T-cell (primary cell): ENCODE data around the gene KLHL26. TPM values are rescaled to one million over a fixed set of nuclear protein-coding genes. Genes with fewer than 3 reads are reported as not detected.

Source experiments
- ATAC-seq, 4 experiments: fragments of 200-7000 bp in 3 of 4; fragments of 150-1000 bp in 1 of 4; cut with Tn5 transposase; replicated peaks in 1 of 4; 1 replicate in 3 of 4; 2 replicates in 1 of 4; pipeline ENCODE4 v1.10.0; 2021; ENCODE audit warnings: moderate library complexity in 3 of 4, mild to moderate bottlenecking in 2 of 4, moderate number of reproducible peaks in 1 of 4
- CTCF ChIA-PET, 2 donors: fragments of 300-600 bp; sonication (Branson Sonifier 250); formaldehyde crosslinking; loops; one replicate each; lab custom pipeline; 2022; ENCODE audit warnings: antibody characterized with exemption in 2 of 2; lab: Charles Lee
- POLR2A ChIA-PET, 2 donors: fragments of 300-600 bp; sonication (Branson Sonifier 250); formaldehyde crosslinking; loops; one replicate each; lab custom pipeline; 2022; ENCODE audit warnings: antibody characterized with exemption in 2 of 2; lab: Charles Lee
- DNase-seq, 35 experiments: peaks; one replicate each; pipeline versions ENCODE4 v3.0.0 to v3.0.0-alpha.2; 2013 to 2023
- H3K27ac ChIP-seq: one replicate; pipeline ENCODE4 v1.5.1; 2013; ENCODE audit warnings: low read length
- H3K27me3 ChIP-seq, 2 experiments: replicated peaks in 1 of 2; 1 replicate in 1 of 2; 2 replicates in 1 of 2; pipeline versions ENCODE4 v1.6.1 to v1.7.0; 2013; ENCODE audit warnings: low read length in 1 of 2, mixed read lengths in 1 of 2; ENCODE audit not compliant: control insufficient read depth in 2 of 2, insufficient read depth in 2 of 2; ENCODE audit errors: extremely low read depth in 1 of 2
- H3K36me3 ChIP-seq, 2 donors: 1 replicate in 1 of 2; 2 replicates in 1 of 2; pipeline versions ENCODE4 v1.6.1 to v1.7.0; 2013; ENCODE audit warnings: low read length in 1 of 2; ENCODE audit not compliant: control insufficient read depth in 2 of 2, insufficient read depth in 1 of 2; ENCODE audit errors: extremely low read depth in 1 of 2
- H3K4me1 ChIP-seq, 2 experiments: 1 replicate in 1 of 2; 2 replicates in 1 of 2; pipeline versions ENCODE4 v1.6.1 to v1.7.0; 2013; ENCODE audit warnings: low read length in 2 of 2, mixed read lengths in 1 of 2; ENCODE audit not compliant: insufficient read depth in 2 of 2, control insufficient read depth in 1 of 2; ENCODE audit errors: extremely low read depth in 1 of 2
- H3K4me3 ChIP-seq, 2 donors: 1 replicate in 1 of 2; 2 replicates in 1 of 2; pipeline versions ENCODE4 v1.5.1 to v1.7.0; 2013; ENCODE audit warnings: mild to moderate bottlenecking in 2 of 2, low read length in 1 of 2, moderate library complexity in 1 of 2; ENCODE audit not compliant: control insufficient read depth in 1 of 2; ENCODE audit errors: extremely low read depth in 1 of 2
- H3K9me3 ChIP-seq: 2 replicates; pipeline ENCODE4 v1.7.0; 2013
- H3K27ac Mint-ChIP-seq, 2 donors: one replicate each; pipeline ENCODE4 v1.8.0; 2020 to 2021; ENCODE audit warnings: mild to moderate bottlenecking in 2 of 2, mixed read lengths in 2 of 2
- H3K27me3 Mint-ChIP-seq, 2 donors: one replicate each; pipeline ENCODE4 v1.8.0; 2021 to 2022; ENCODE audit warnings: mixed read lengths in 2 of 2
- H3K36me3 Mint-ChIP-seq: one replicate; pipeline ENCODE4 v1.8.0; 2021; ENCODE audit warnings: mixed read lengths
- H3K4me1 Mint-ChIP-seq, 3 donors: one replicate each; pipeline ENCODE4 v1.8.0; 2020 to 2022; ENCODE audit warnings: mixed read lengths in 3 of 3, mild to moderate bottlenecking in 1 of 3
- H3K4me3 Mint-ChIP-seq, 3 donors: one replicate each; pipeline ENCODE4 v1.8.0; 2020 to 2022; ENCODE audit warnings: mild to moderate bottlenecking in 3 of 3, mixed read lengths in 3 of 3, moderate library complexity in 3 of 3
- H3K9me3 Mint-ChIP-seq, 3 donors: one replicate each; pipeline ENCODE4 v1.8.0; 2020 to 2022; ENCODE audit warnings: mixed read lengths in 3 of 3
- WGBS: methylation state at CpG from one replicate; pipeline ENCODE4 v1.1.5; 2013; ENCODE audit warnings: missing lambda C conversion rate; ENCODE audit not compliant: insufficient coverage; 5-methylcytosine and 5-hydroxymethylcytosine counted together
- total RNA-seq, 35 experiments: library from RNA in 6 of 35; stranded (reverse) in 6 of 35; fragments of 120-200 nt in 1 of 35; gene quantifications; one replicate each; pipeline versions ENCODE4 v1.2.1 to v1.2.4 and lab custom pipeline; 2013 to 2026

The KLHL26 gene
- total RNA-seq, 5 donors from 2014 or later (not counting 1 experiment from before 2014, with no cell fraction given) = 8.8 to 16.4 (median 14.1) TPM

GRCh38 chr19:18605196-18605545 lies 31.7 kb upstream of the KLHL26 start:
- Histone ChIP-seq H3K4me1 (peaks cover 0 to 26% of the 10 kb centered on the region in 2 experiments), H3K9me3 (no peaks in the 10 kb centered on the region), H3K36me3 (no peaks in the 10 kb centered on the region), H3K27ac (no peak overlapping the region), H3K4me3 (no peak overlapping the region), H3K27me3 (peaks cover 11 to 82% of the 10 kb centered on the region in 2 experiments)
- no peak overlapping the region for H3K27ac Mint-ChIP-seq
- H3K27me3 Mint-ChIP-seq = peaks cover 45 to 73% of the 10 kb centered on the region in 2 donors
- no peaks in the 10 kb centered on the region for H3K36me3 Mint-ChIP-seq
- DNase-seq (no peak), ATAC-seq (peak in 1 of 4 experiments; percentile 22)
- no peaks in the 10 kb centered on the region for H3K9me3 Mint-ChIP-seq
- ChIA-PET POLR2A (no interaction called here), CTCF (no interaction called here)
- H3K4me1 Mint-ChIP-seq = peaks cover 0 to 25% (median 11%) of the 10 kb centered on the region in 3 donors
- peak overlapping the region; percentile 6 to 52 (median 49) for H3K4me3 Mint-ChIP-seq
- 5% methylated on average over 17 of the region's 17 CpGs for WGBS

- H3K27me3 ChIP-seq = peaks cover 11 to 85% of the 10 kb centered on the region in 2 experiments
- Mint-ChIP-seq H3K4me3 (peak overlapping the region; percentile 6 to 52 (median 49)), H3K27me3 (peaks cover 45 to 72% of the 10 kb centered on the region in 2 donors), H3K36me3 (no peaks in the 10 kb centered on the region), H3K4me1 (peaks cover 0 to 25% (median 11%) of the 10 kb centered on the region in 3 donors), H3K27ac (no peak overlapping the region), H3K9me3 (no peaks in the 10 kb centered on the region)
- no peaks in the 10 kb centered on the region for H3K36me3 ChIP-seq
- H3K27ac ChIP-seq = no peak overlapping the region
- CTCF ChIA-PET = no interaction called here
- DNase-seq (no peak), ATAC-seq (peak in 1 of 4 experiments; percentile 17)
- peaks cover 0 to 27% of the 10 kb centered on the region in 2 experiments for H3K4me1 ChIP-seq
- WGBS = 8% methylated on average over 60 of the region's 65 CpGs
- H3K4me3 ChIP-seq = no peak overlapping the region
- POLR2A ChIA-PET = no interaction called here
- no peaks in the 10 kb centered on the region for H3K9me3 ChIP-seq
Observed at GRCh38 chr19:18605546-18606280, 31.1 kb upstream of the KLHL26 start.

DNA sequence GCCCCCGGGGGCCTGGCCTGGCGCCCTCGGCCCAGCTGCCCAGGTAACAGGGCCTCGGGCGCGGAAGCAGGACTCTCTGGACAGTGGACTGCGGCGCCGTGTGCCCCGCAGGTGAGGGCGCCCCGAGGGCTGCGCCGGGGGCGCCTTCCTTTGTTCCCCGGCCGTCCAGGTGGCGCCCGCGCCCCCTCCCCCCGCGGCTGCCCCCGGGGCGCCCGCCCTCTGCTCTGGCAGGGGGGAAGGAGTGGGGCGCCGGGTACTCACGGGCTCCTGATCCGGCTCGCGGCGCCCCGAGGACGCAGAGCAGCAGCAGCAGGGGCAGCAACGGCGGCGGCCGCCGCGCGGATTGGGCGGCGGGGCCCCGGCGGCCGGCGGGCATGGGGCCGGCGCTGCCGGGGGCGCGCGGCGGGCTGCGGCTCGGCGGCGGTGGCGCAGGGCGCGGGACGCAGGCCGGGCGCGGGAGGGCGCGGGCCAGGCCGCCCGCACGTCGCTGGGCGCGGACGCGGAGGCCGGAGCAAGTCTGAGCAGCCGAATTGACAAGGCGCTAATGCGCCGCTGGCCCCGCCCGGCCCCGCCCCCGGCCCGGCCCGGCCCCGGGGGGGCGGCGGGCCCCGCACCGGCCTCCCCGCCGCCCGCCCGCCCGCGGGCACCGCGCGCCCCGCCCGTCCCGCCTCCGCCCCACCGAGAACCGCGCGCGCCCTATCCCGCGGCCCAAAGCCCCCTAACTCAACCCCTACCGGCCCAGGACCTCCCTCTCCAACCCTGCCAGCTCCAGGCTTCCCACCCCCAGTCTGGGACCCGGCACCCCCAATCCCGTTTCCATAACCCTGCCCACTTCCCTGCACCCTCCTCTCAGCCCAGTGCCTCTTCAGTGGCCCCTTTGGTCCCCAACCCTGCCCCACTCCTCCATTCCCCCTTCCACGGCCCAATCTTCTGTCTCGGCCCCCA lies 30.3 kb upstream of the KLHL26 start, which contains the start of gene CRLF1:
TSS of gene CRLF1 (minus strand) at position 519 of the 945 bp plus-strand sequence. CDS start at position 376, 143 bp downstream.
- Mint-ChIP-seq H3K4me1 (peaks cover 7 to 30% (median 16%) of the 10 kb centered on the region in 3 donors), H3K4me3 (peak within 1 kb of the TSS in 2 of 3 donors; percentile 21 to 52), H3K9me3 (no peaks in the 10 kb centered on the region), H3K27me3 (peaks cover 47 to 71% of the 10 kb centered on the region in 2 donors), H3K36me3 (no peaks in the 10 kb centered on the region), H3K27ac (no peak within 1 kb of the TSS)
- CTCF ChIA-PET = interaction anchor here in 1 of 2 donors (0.6 kb wide), 1 partner anchor 50 kb away, joined by 3 read pairs; no protein-coding TSS in a partner anchor
- Histone ChIP-seq H3K9me3 (no peaks in the 10 kb centered on the region), H3K27me3 (peaks cover 14 to 89% of the 10 kb centered on the region in 2 experiments), H3K36me3 (no peaks in the 10 kb centered on the region), H3K4me3 (no peak within 1 kb of the TSS), H3K4me1 (peaks cover 0 to 36% of the 10 kb centered on the region in 2 experiments), H3K27ac (no peak within 1 kb of the TSS)
- POLR2A ChIA-PET = no interaction called here
- ATAC-seq = no peak
- WGBS = 4% methylated on average over 85 of the region's 116 CpGs
- DNase-seq = no peak

DNA sequence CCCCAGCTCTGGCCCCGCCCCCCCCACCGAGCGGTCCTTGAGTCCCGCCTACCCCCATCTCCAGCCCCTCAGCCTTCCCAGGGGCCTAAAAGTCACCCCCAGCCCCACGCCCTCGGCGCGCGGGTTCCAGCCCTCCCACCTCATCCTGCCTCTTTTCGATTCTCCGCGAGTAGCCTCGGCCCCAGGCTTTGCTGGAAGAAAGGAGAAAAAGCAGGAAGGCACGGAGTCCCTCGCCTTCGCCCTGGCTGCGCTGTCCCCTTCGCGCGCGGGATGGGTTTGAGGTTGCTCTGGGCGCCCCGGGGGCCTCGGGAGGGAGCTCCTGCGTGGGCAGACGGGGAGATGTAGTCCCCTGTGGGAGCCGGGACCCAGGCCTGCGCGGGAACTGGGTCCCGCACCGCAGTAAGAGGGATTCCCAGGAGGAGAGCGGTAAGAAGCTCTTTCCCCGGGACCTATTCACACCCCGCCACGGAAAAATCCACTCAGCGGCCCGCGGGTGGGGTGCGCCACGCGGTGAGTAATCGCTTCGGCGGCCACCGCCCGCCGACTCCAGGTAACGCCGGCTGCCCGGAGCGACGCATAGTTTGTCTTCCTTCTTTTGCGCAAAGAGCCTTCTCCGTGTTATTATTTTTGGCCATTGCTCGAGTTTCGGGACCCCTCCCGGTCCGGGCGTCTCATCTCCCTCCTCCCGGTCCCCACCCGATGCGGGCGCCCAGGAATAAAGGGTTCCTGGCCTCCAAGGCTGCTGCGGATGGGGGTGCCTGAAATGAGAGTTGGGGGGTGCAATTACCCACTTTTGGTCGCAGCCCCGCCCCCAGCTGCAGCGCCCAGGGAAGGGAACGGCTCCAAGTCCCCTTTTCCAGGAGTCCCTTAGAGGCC lies 29.4 kb upstream of the KLHL26 start:
- Histone ChIP-seq H3K27ac (no peak overlapping the region), H3K36me3 (no peaks in the 10 kb centered on the region), H3K4me1 (peaks cover 5 to 45% of the 10 kb centered on the region in 2 experiments), H3K4me3 (no peak overlapping the region), H3K27me3 (peaks cover 17 to 89% of the 10 kb centered on the region in 2 experiments), H3K9me3 (no peaks in the 10 kb centered on the region)
- ATAC-seq = no peak
- Mint-ChIP-seq H3K4me3 (peak overlapping the region in 2 of 3 donors; percentile 21 to 45), H3K9me3 (no peaks in the 10 kb centered on the region), H3K4me1 (peaks cover 14 to 37% (median 23%) of the 10 kb centered on the region in 3 donors), H3K27me3 (peaks cover 41 to 72% of the 10 kb centered on the region in 2 donors), H3K36me3 (no peaks in the 10 kb centered on the region), H3K27ac (no peak overlapping the region)
- peak in 1 of 35 experiments; percentile 25 for DNase-seq
- CTCF ChIA-PET = interaction anchor here in 1 of 2 donors (0.6 kb wide), 1 partner anchor 50 kb away, joined by 3 read pairs; no protein-coding TSS in a partner anchor
- POLR2A ChIA-PET = no interaction called here
- WGBS = 5% methylated on average over 46 of the region's 68 CpGs

DNA sequence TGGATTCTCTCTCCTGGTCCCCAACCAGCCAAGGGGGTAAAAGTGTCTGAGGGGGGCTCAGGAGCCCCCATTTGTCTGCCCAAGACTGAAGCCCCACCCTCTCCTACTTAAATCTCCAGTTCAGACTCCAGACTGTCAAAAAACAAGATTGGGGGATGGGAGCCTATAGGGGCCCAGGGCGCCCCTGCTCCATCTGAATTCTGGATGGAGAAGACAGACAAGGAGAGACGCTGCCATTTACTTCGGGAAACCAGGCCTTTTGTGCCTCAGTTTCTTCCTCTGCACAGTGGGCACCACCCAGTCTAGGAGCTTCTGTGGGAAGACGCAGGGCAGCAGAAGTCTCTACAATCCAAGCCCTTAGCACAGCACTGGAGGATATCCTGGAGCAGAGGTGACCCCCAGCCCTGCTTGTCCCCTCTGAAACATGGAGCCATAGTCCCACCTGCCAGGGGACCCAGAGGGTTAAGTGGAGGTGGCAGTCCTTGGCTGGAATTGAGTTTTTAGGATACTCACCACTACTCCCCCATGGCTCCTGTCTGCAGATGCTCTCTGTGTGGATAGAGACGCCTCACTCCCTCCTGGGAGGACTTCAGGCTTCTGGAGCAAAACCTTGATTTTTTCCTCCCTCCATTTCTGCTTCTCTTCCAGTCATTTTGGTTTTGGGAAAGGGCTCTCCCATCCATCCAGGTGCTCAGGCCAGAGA lies 28.6 kb upstream of the KLHL26 start:
- Mint-ChIP-seq H3K36me3 (no peaks in the 10 kb centered on the region), H3K4me1 (peaks cover 17 to 36% (median 21%) of the 10 kb centered on the region in 3 donors), H3K4me3 (peak overlapping the region in 1 of 3 donors; percentile 45), H3K9me3 (no peaks in the 10 kb centered on the region), H3K27me3 (peaks cover 35 to 68% of the 10 kb centered on the region in 2 donors), H3K27ac (no peak overlapping the region)
- Histone ChIP-seq H3K27me3 (peaks cover 17 to 88% of the 10 kb centered on the region in 2 experiments), H3K9me3 (no peaks in the 10 kb centered on the region), H3K4me1 (peaks cover 6 to 50% of the 10 kb centered on the region in 2 experiments), H3K27ac (no peak overlapping the region), H3K36me3 (no peaks in the 10 kb centered on the region), H3K4me3 (no peak overlapping the region)
- ATAC-seq (no peak), DNase-seq (no peak)
- POLR2A ChIA-PET = no interaction called here
- CTCF ChIA-PET = no interaction called here
- 18% methylated on average over 4 of the region's 5 CpGs for WGBS
